DOHH2 (cell line): ENCODE results near the gene FBXW7.

Source experiments
- H3F3A ChIP-seq: fragments of 200-600 bp; sonication (generic), shearing (Covaris generic); 2 replicates; pipeline ENCODE4 v1.6.0; 2016; ENCODE audit warnings: antibody characterized with exemption, mild to moderate bottlenecking; ENCODE audit not compliant: control insufficient read depth, insufficient read depth
- H3K27ac ChIP-seq: fragments of 200-600 bp; sonication (generic); 2 replicates; pipeline ENCODE4 v1.5.1; 2014; ENCODE audit warnings: low read depth, mild to moderate bottlenecking, low read length, moderate library complexity
- H3K27me3 ChIP-seq: fragments of 200-600 bp; sonication (generic); 2 replicates; pipeline ENCODE4 v1.6.1; 2014; ENCODE audit warnings: mild to moderate bottlenecking, low read length, mixed read lengths; ENCODE audit not compliant: control insufficient read depth
- H3K36me3 ChIP-seq: fragments of 200-600 bp; sonication (generic); 2 replicates; pipeline ENCODE4 v1.6.1; 2014; ENCODE audit warnings: mild to moderate bottlenecking, low read length, moderate library complexity, mixed read lengths; ENCODE audit not compliant: control insufficient read depth
- H3K4me1 ChIP-seq: fragments of 200-600 bp; sonication (generic); 2 replicates; pipeline ENCODE4 v1.6.1; 2014; ENCODE audit warnings: mild to moderate bottlenecking, low read length, mixed read lengths; ENCODE audit not compliant: control insufficient read depth
- H3K4me2 ChIP-seq: fragments of 200-600 bp; sonication (generic); 2 replicates; pipeline ENCODE4 v1.6.0; 2014; ENCODE audit warnings: mild to moderate bottlenecking, low read length, moderate library complexity
- H3K4me3 ChIP-seq: fragments of 200-600 bp; sonication (generic); 2 replicates; pipeline ENCODE4 v1.5.1; 2014; ENCODE audit warnings: mild to moderate bottlenecking, low read length, mixed read lengths
- H3K79me2 ChIP-seq: fragments of 200-600 bp; sonication (generic); 2 replicates; pipeline ENCODE4 v1.6.1; 2014; ENCODE audit warnings: mild to moderate bottlenecking, low read length, mixed read lengths; ENCODE audit not compliant: control insufficient read depth
- H3K9me2 ChIP-seq: fragments of 200-600 bp; sonication (generic); replicated peaks from 2 replicates; pipeline ENCODE4 v1.6.1; 2014; ENCODE audit warnings: mild to moderate bottlenecking, low read length, mixed read lengths; ENCODE audit not compliant: control insufficient read depth
- H3K9me3 ChIP-seq: fragments of 200-600 bp; sonication (generic); 2 replicates; pipeline ENCODE4 v1.6.1; 2014; ENCODE audit warnings: antibody characterized with exemption, low read length, mixed read lengths; ENCODE audit not compliant: control insufficient read depth, insufficient read depth
- H4K20me1 ChIP-seq: fragments of 200-600 bp; sonication (generic); 2 replicates; pipeline ENCODE4 v1.6.0; 2014; ENCODE audit warnings: low read depth, mild to moderate bottlenecking, antibody characterized with exemption, low read length, moderate library complexity; ENCODE audit not compliant: control insufficient read depth, insufficient read depth
- CTCF ChIP-seq: fragments of 200-600 bp; sonication (generic); IDR thresholded peaks from one replicate; pipeline ENCODE4 v1.5.1; 2014; ENCODE audit warnings: antibody characterized with exemption, mild to moderate bottlenecking, low read depth, low read length; ENCODE audit not compliant: poor library complexity, severe bottlenecking
- EZH2phosphoT487 ChIP-seq: fragments of 200-600 bp; sonication (generic); IDR thresholded peaks from 2 replicates; pipeline ENCODE4 v1.6.1; 2017; ENCODE audit warnings: borderline replicate concordance, mild to moderate bottlenecking, antibody characterized with exemption, low read length, moderate library complexity, mixed read lengths

The FBXW7 gene

DNA sequence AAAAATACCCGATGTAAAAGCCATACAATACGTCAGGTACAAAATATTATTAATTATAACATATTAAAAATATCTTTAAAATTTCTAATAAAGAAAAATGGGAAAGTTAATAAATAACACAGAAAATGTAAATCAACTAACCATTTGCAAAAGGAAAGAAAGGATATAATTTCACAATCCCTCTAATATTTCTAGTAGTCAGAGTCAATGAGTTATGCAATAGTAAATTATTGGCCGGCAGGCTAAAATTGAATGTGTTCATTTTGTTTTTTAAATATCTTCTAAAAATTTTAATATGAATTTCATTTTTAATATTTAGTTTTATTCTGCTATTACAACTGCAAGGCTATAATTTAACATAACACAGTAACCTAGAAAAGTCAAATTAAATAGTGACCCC, 155.7 kb downstream of the FBXW7 start:
- Histone ChIP-seq H3K36me3 (no peaks in the 10 kb centered on the region), H3K4me2 (no peak overlapping the region), H3K9me2 (no peaks in the 10 kb centered on the region), H3F3A (no peaks in the 10 kb centered on the region), H3K4me3 (no peak overlapping the region), H3K27me3 (no peaks in the 10 kb centered on the region), H3K27ac (no peak overlapping the region), H3K9me3 (no peaks in the 10 kb centered on the region), H3K79me2 (peaks cover 9% of the 10 kb centered on the region), H4K20me1 (no peaks in the 10 kb centered on the region), H3K4me1 (no peaks in the 10 kb centered on the region)
- TF ChIP-seq EZH2phosphoT487 (no peak), CTCF (no peak)

DNA sequence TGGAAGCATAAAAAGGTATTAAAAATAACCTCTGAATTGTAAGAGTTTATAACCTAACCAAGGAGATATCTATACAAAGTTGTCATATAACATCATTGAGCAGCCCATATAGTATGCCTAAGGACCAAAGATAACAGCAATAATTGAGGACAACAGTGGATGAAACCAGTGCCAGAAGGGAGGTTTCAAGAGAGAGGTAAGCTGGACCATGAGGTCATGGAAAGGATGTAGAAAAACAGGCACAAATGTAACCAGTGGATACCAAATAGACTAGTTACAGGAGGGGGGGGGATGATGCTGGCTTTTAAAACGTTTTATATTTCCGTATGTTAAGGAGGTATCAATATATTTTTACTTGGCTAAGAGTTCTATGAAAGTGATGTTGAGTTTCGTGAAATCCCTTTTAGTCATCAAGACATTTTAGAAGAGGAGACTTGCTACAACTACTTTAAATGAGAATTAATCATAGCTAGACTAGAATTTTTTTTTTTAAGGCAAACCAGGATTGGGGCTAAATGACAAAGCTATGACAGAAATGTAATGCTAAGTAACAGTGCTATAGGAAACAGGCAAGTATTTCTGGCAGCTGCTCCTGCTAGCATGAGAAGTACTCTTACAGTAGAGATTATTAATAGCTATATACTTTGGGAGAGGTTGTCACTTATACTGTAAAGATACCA, 161.1 kb downstream of the FBXW7 start:
- no peaks in the 10 kb centered on the region for H3F3A ChIP-seq
- H3K9me3 ChIP-seq = no peaks in the 10 kb centered on the region
- TF ChIP-seq EZH2phosphoT487 (no peak), CTCF (no peak)
- H3K4me1 ChIP-seq = no peaks in the 10 kb centered on the region
- peaks cover 3% of the 10 kb centered on the region; the same call in 1 of the 2 replicates for H3K79me2 ChIP-seq
- H3K27ac ChIP-seq = no peak overlapping the region
- no peak overlapping the region for H3K4me3 ChIP-seq
- no peaks in the 10 kb centered on the region for H3K27me3 ChIP-seq
- H3K36me3 ChIP-seq = no peaks in the 10 kb centered on the region
- H3K4me2 ChIP-seq = no peak overlapping the region
- no peaks in the 10 kb centered on the region for H3K9me2 ChIP-seq
- H4K20me1 ChIP-seq = peaks cover 3% of the 10 kb centered on the region; the same call in 1 of the 2 replicates

- Histone ChIP-seq H3K4me2 (no peak overlapping the region), H4K20me1 (peaks cover 3% of the 10 kb centered on the region; the same call in 1 of the 2 replicates), H3F3A (no peaks in the 10 kb centered on the region), H3K4me3 (no peak overlapping the region), H3K27me3 (no peaks in the 10 kb centered on the region), H3K36me3 (no peaks in the 10 kb centered on the region), H3K79me2 (peaks cover 3% of the 10 kb centered on the region; the same call in 1 of the 2 replicates), H3K9me2 (no peaks in the 10 kb centered on the region), H3K9me3 (no peaks in the 10 kb centered on the region), H3K4me1 (no peaks in the 10 kb centered on the region), H3K27ac (no peak overlapping the region)
- TF ChIP-seq CTCF (no peak), EZH2phosphoT487 (no peak)
Observed at GRCh38 chr4:152374153-152374552, 161.7 kb downstream of the FBXW7 start.
